GM23338 (cell line): ENCODE data around the gene RAPGEF5. TPM values are rescaled to one million over a fixed set of nuclear protein-coding genes. Genes with fewer than 3 reads are reported as not detected.

ENCODE experiments used
- ATAC-seq: fragments of 200-7000 bp; cut with Tn5 transposase; 3 replicates; pipeline ENCODE4 v1.9.1; 2020
- DNase-seq: peaks from one replicate; pipeline ENCODE4 v3.0.0-alpha.2; 2015; ENCODE audit warnings: low spot score
- H2AFZ ChIP-seq: fragments of 200-600 bp; sonication (generic); 2 replicates; pipeline ENCODE4 v1.8.0; 2016; ENCODE audit warnings: antibody characterized with exemption, mild to moderate bottlenecking, moderate library complexity
- H3F3A ChIP-seq: fragments of 200-600 bp; sonication (generic); replicated peaks from 2 replicates; pipeline ENCODE4 v1.8.0; 2017; ENCODE audit warnings: antibody characterized with exemption, mixed run types, low read depth
- H3K27ac ChIP-seq: fragments of 200-600 bp; sonication (generic); 2 replicates; pipeline ENCODE4 v1.6.1; 2016; ENCODE audit warnings: low read depth
- H3K27me3 ChIP-seq: fragments of 200-600 bp; sonication (generic); 2 replicates; pipeline ENCODE4 v1.8.0; 2016; ENCODE audit warnings: mild to moderate bottlenecking, mixed run types, moderate library complexity; ENCODE audit not compliant: insufficient read depth
- H3K36me3 ChIP-seq: fragments of 200-600 bp; sonication (generic); 2 replicates; pipeline ENCODE4 v1.8.0; 2016; ENCODE audit warnings: mild to moderate bottlenecking; ENCODE audit not compliant: insufficient read depth
- H3K4me1 ChIP-seq: fragments of 200-600 bp; sonication (generic); 2 replicates; pipeline ENCODE4 v1.8.0; 2016; ENCODE audit warnings: mild to moderate bottlenecking, moderate library complexity; ENCODE audit not compliant: insufficient read depth
- H3K4me2 ChIP-seq: fragments of 200-600 bp; sonication (generic); 2 replicates; pipeline ENCODE4 v1.7.1; 2017; ENCODE audit warnings: mixed run types
- H3K4me3 ChIP-seq: fragments of 200-600 bp; sonication (generic); 2 replicates; pipeline ENCODE4 v1.6.1; 2016; ENCODE audit warnings: mixed run types
- H3K79me2 ChIP-seq: fragments of 200-600 bp; sonication (generic); replicated peaks from 2 replicates; pipeline ENCODE4 v1.8.0; 2017; ENCODE audit warnings: mild to moderate bottlenecking; ENCODE audit not compliant: insufficient read depth
- H3K9me2 ChIP-seq: fragments of 200-600 bp; sonication (generic); 2 replicates; pipeline ENCODE4 v1.8.0; 2017; ENCODE audit not compliant: insufficient read depth
- H4K20me1 ChIP-seq: fragments of 200-600 bp; sonication (generic); replicated peaks from 2 replicates; pipeline ENCODE4 v1.8.0; 2017; ENCODE audit warnings: mild to moderate bottlenecking; ENCODE audit not compliant: insufficient read depth
- H3K27ac Mint-ChIP-seq: 2 replicates; pipeline ENCODE4 v1.8.0; 2020; ENCODE audit warnings: inconsistent platforms, mild to moderate bottlenecking, moderate library complexity, mixed read lengths
- H3K27me3 Mint-ChIP-seq: 3 replicates; pipeline ENCODE4 v1.8.0; 2022; ENCODE audit warnings: low read depth, mild to moderate bottlenecking, moderate library complexity, mixed read lengths, inconsistent platforms; ENCODE audit not compliant: insufficient read depth, poor library complexity
- H3K36me3 Mint-ChIP-seq: 3 replicates; pipeline ENCODE4 v1.8.0; 2021; ENCODE audit warnings: low read depth, mild to moderate bottlenecking, inconsistent platforms, moderate library complexity, mixed read lengths
- H3K4me1 Mint-ChIP-seq: 3 replicates; pipeline ENCODE4 v1.8.0; 2020; ENCODE audit warnings: mild to moderate bottlenecking, inconsistent platforms, mixed read lengths
- H3K4me3 Mint-ChIP-seq: 3 replicates; pipeline ENCODE4 v1.8.0; 2021; ENCODE audit warnings: moderate library complexity, mild to moderate bottlenecking, inconsistent platforms, mixed read lengths
- H3K9me3 Mint-ChIP-seq: 3 replicates; pipeline ENCODE4 v1.8.0; 2020; ENCODE audit warnings: moderate library complexity, mild to moderate bottlenecking, inconsistent platforms, mixed read lengths
- CREB1 ChIP-seq: fragments of 250-450 bp; sonication (Bioruptor Pico); IDR thresholded peaks from 2 replicates; pipeline ENCODE4 v1.5.0; 2020; ENCODE audit warnings: low read depth, mild to moderate bottlenecking, moderate library complexity
- EZH2 ChIP-seq: fragments of 200-600 bp; sonication (generic); IDR thresholded peaks from one replicate; pipeline ENCODE4 v1.8.0; 2017; ENCODE audit warnings: antibody characterized with exemption, mild to moderate bottlenecking, low read depth; ENCODE audit not compliant: unreplicated experiment
- JUNB ChIP-seq: IDR thresholded peaks from one replicate; pipeline ENCODE4 v1.6.1; 2016; ENCODE audit warnings: antibody characterized with exemption; ENCODE audit not compliant: unreplicated experiment
- NANOG ChIP-seq: IDR thresholded peaks from 2 replicates; pipeline ENCODE4 v1.6.1; 2016; ENCODE audit warnings: antibody characterized with exemption, borderline replicate concordance
- POLR2AphosphoS5 ChIP-seq: IDR thresholded peaks from 2 replicates; pipeline ENCODE4 v1.6.1; 2016; ENCODE audit warnings: antibody characterized with exemption, low read depth
- STAT1 ChIP-seq: IDR thresholded peaks from one replicate; pipeline ENCODE4 v1.6.1; 2016; ENCODE audit warnings: antibody characterized with exemption; ENCODE audit not compliant: unreplicated experiment
- ZNF114 ChIP-seq: fragments of 250-450 bp; sonication (Bioruptor Pico); IDR thresholded peaks from 2 replicates; pipeline ENCODE4 v1.5.0; 2020; ENCODE audit warnings: mild to moderate bottlenecking, moderate library complexity
- polyA plus RNA-seq: library from polyadenylated mRNA; unstranded; fragments of >200 nt; fragmentation: Nextera tagmentation; extraction: Ambion mirVana; gene quantifications from 2 replicates; pipeline ENCODE4 v1.2.1, GENCODE V29; 2016
- total RNA-seq: library from RNA; depleted of rRNA; stranded (reverse); fragments of >200 nt; shearing (Covaris generic); gene quantifications from 2 replicates; pipeline ENCODE4 v1.2.3, GENCODE V29; 2014
- TF ChIP-seq, protein P1 (sequence below): fragments of 250-450 bp; sonication (Bioruptor Pico); IDR thresholded peaks from 2 replicates; pipeline ENCODE4 v1.5.0; 2020; ENCODE audit warnings: mild to moderate bottlenecking, moderate library complexity
- TF ChIP-seq, protein P2 (sequence below): IDR thresholded peaks from 2 replicates; pipeline ENCODE4 v1.6.1; 2016; ENCODE audit warnings: antibody characterized with exemption

The RAPGEF5 gene
- total and polyA plus RNA-seq, 2 experiments from 2014 or later, result 6.3 to 13.1 TPM

GRCh38 chr7:22406715-22407114 is 49.8 kb upstream of the RAPGEF5 start (continued):
- TF ChIP-seq, protein P1, sequence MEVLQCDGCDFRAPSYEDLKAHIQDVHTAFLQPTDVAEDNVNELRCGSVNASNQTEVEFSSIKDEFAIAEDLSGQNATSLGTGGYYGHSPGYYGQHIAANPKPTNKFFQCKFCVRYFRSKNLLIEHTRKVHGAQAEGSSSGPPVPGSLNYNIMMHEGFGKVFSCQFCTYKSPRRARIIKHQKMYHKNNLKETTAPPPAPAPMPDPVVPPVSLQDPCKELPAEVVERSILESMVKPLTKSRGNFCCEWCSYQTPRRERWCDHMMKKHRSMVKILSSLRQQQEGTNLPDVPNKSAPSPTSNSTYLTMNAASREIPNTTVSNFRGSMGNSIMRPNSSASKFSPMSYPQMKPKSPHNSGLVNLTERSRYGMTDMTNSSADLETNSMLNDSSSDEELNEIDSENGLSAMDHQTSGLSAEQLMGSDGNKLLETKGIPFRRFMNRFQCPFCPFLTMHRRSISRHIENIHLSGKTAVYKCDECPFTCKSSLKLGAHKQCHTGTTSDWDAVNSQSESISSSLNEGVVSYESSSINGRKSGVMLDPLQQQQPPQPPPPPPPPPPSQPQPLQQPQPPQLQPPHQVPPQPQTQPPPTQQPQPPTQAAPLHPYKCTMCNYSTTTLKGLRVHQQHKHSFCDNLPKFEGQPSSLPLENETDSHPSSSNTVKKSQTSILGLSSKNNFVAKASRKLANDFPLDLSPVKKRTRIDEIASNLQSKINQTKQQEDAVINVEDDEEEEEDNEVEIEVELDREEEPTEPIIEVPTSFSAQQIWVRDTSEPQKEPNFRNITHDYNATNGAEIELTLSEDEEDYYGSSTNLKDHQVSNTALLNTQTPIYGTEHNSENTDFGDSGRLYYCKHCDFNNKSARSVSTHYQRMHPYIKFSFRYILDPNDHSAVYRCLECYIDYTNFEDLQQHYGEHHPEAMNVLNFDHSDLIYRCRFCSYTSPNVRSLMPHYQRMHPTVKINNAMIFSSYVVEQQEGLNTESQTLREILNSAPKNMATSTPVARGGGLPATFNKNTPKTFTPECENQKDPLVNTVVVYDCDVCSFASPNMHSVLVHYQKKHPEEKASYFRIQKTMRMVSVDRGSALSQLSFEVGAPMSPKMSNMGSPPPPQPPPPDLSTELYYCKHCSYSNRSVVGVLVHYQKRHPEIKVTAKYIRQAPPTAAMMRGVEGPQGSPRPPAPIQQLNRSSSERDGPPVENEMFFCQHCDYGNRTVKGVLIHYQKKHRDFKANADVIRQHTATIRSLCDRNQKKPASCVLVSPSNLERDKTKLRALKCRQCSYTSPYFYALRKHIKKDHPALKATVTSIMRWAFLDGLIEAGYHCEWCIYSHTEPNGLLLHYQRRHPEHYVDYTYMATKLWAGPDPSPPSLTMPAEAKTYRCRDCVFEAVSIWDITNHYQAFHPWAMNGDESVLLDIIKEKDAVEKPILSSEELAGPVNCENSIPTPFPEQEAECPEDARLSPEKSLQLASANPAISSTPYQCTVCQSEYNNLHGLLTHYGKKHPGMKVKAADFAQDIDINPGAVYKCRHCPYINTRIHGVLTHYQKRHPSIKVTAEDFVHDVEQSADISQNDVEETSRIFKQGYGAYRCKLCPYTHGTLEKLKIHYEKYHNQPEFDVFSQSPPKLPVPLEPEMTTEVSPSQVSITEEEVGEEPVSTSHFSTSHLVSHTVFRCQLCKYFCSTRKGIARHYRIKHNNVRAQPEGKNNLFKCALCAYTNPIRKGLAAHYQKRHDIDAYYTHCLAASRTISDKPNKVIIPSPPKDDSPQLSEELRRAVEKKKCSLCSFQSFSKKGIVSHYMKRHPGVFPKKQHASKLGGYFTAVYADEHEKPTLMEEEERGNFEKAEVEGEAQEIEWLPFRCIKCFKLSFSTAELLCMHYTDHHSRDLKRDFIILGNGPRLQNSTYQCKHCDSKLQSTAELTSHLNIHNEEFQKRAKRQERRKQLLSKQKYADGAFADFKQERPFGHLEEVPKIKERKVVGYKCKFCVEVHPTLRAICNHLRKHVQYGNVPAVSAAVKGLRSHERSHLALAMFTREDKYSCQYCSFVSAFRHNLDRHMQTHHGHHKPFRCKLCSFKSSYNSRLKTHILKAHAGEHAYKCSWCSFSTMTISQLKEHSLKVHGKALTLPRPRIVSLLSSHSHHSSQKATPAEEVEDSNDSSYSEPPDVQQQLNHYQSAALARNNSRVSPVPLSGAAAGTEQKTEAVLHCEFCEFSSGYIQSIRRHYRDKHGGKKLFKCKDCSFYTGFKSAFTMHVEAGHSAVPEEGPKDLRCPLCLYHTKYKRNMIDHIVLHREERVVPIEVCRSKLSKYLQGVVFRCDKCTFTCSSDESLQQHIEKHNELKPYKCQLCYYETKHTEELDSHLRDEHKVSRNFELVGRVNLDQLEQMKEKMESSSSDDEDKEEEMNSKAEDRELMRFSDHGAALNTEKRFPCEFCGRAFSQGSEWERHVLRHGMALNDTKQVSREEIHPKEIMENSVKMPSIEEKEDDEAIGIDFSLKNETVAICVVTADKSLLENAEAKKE (CRISPR knock-in tag), result no peak
- TF ChIP-seq CREB1 (CRISPR knock-in tag) (no peak), POLR2AphosphoS5 (no peak)

- H3K4me3 ChIP-seq, result no peak overlapping the region
- no peak for TF ChIP-seq JUNB
- TF ChIP-seq, protein P1 (CRISPR knock-in tag), result no peak
- TF ChIP-seq, protein P2, sequence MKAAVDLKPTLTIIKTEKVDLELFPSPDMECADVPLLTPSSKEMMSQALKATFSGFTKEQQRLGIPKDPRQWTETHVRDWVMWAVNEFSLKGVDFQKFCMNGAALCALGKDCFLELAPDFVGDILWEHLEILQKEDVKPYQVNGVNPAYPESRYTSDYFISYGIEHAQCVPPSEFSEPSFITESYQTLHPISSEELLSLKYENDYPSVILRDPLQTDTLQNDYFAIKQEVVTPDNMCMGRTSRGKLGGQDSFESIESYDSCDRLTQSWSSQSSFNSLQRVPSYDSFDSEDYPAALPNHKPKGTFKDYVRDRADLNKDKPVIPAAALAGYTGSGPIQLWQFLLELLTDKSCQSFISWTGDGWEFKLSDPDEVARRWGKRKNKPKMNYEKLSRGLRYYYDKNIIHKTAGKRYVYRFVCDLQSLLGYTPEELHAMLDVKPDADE, result no peak
- TF ChIP-seq POLR2AphosphoS5, result no peak
- no peak for TF ChIP-seq EZH2
- no peak for TF ChIP-seq ZNF114
- TF ChIP-seq STAT1, result no peak
- no peak for TF ChIP-seq NANOG
These were observed 47.6 kb upstream of the RAPGEF5 start for GRCh38 chr7:22404421-22405023.

More at GRCh38 chr7:22404421-22405023, 47.6 kb upstream of the RAPGEF5 start:
- Histone ChIP-seq H3K27me3 (no peaks in the 10 kb centered on the region), H3K27ac (no peak overlapping the region), H3K79me2 (no peaks in the 10 kb centered on the region), H3K36me3 (no peaks in the 10 kb centered on the region), H3F3A (no peaks in the 10 kb centered on the region), H3K4me2 (no peak overlapping the region), H3K9me2 (0 out of 2 replicates have a peak, but pooled peaks cover 3% of the 10 kb centered on the region), H4K20me1 (no peaks in the 10 kb centered on the region), H3K4me1 (no peaks in the 10 kb centered on the region), H2AFZ (no peak overlapping the region)
- no peaks in the 10 kb centered on the region for H3K9me3 Mint-ChIP-seq
- H3K36me3 Mint-ChIP-seq, result no peaks in the 10 kb centered on the region
- peaks cover 2% of the 10 kb centered on the region for H3K27me3 Mint-ChIP-seq
- no peaks in the 10 kb centered on the region for H3K4me1 Mint-ChIP-seq
- no peak overlapping the region for H3K4me3 Mint-ChIP-seq
- no peak for ATAC-seq
- H3K27ac Mint-ChIP-seq, result no peak overlapping the region
- no peak for DNase-seq
